HepG2 (cell line): ENCODE results near the gene ALKBH4. TPM values are rescaled to one million over a fixed set of nuclear protein-coding genes. Genes with fewer than 3 reads are reported as not detected.

ENCODE experiments used
- ATAC-seq: fragments of 200-7000 bp; cut with Tn5 transposase; 3 replicates; pipeline ENCODE4 v1.9.1; 2020; ENCODE audit warnings: mild to moderate bottlenecking, moderate library complexity
- BruUV-seq: library from RNA; stranded (reverse); fragments of 400-500 nt; replicated peaks from 2 replicates; lab custom pipeline; 2021; lab: Mats Ljungman, UMichigan
- CTCF ChIA-PET: fragments of 300-600 bp; formaldehyde crosslinking; extraction: SDS; loops from one replicate; lab custom pipeline; 2021; ENCODE audit warnings: low total read pairs, inconsistent platforms, low intra/inter-chr PET ratio; lab: Yijun Ruan, JAX
- POLR2A ChIA-PET: fragments of 350-600 bp; sonication (Branson Sonifier 250); formaldehyde crosslinking; loops from one replicate; lab custom pipeline; 2020; ENCODE audit warnings: antibody characterized with exemption, inconsistent platforms; lab: Yijun Ruan, JAX
- DNase-seq: peaks from one replicate; pipeline ENCODE4 v3.0.0-alpha.2; 2015; ENCODE audit warnings: low spot score
- FAIRE-seq: peaks from 3 replicates; lab custom pipeline; 2011; peaks lifted over from hg19 to GRCh38; lab: Jason Lieb, UNC
- H2AFZ ChIP-seq: one replicate; pipeline ENCODE4 v1.6.1; 2011; ENCODE audit warnings: low read length, inconsistent platforms
- H3K27ac ChIP-seq: fragments of 300-600 bp; 3 replicates; pipeline ENCODE4 v1.8.0; 2011; ENCODE audit warnings: mixed run types, mild to moderate bottlenecking, mixed read lengths, low read length, inconsistent platforms; ENCODE audit not compliant: insufficient read depth; ENCODE audit errors: extremely low read length
- H3K27me3 ChIP-seq, 2 experiments: fragments of 200-600 bp in 1 of 2; 2 replicates in 1 of 2; 3 replicates in 1 of 2; pipeline versions ENCODE4 v1.6.0 to v1.8.0; 2011; ENCODE audit warnings: low read length in 2 of 2, mild to moderate bottlenecking in 2 of 2, moderate library complexity in 2 of 2, inconsistent platforms in 1 of 2; ENCODE audit not compliant: insufficient read depth in 2 of 2, control insufficient read depth in 1 of 2
- H3K36me3 ChIP-seq, 2 experiments: fragments of 200-600 bp in 1 of 2; replicated peaks in 1 of 2; 2 replicates in 1 of 2; 3 replicates in 1 of 2; pipeline versions ENCODE4 v1.5.1 to v1.8.0; 2011; ENCODE audit warnings: low read length in 2 of 2, inconsistent platforms in 1 of 2; ENCODE audit not compliant: insufficient read depth in 2 of 2, control insufficient read depth in 1 of 2
- H3K4me1 ChIP-seq: 2 replicates; pipeline ENCODE4 v1.5.1; 2012; ENCODE audit warnings: low read length, inconsistent platforms; ENCODE audit not compliant: insufficient read depth
- H3K4me2 ChIP-seq: 2 replicates; pipeline ENCODE4 v1.6.0; 2011; ENCODE audit warnings: low read depth, low read length, inconsistent platforms
- H3K4me3 ChIP-seq, 3 experiments: fragments of 200-600 bp in 1 of 3; sonication (generic), shearing (Covaris generic) in 1 of 3; replicated peaks in 1 of 3; 2 replicates each; pipeline ENCODE4 v1.5.1; 2011 to 2016; ENCODE audit warnings: low read length in 3 of 3, inconsistent platforms in 2 of 3, low read depth in 2 of 3, mild to moderate bottlenecking in 2 of 3, control low read depth in 1 of 3, mixed read lengths in 1 of 3; ENCODE audit not compliant: insufficient read depth in 1 of 3
- H3K79me2 ChIP-seq: one replicate; pipeline ENCODE4 v1.6.1; 2011; ENCODE audit warnings: low read length, inconsistent platforms; ENCODE audit not compliant: insufficient read depth
- H3K9ac ChIP-seq: 2 replicates; pipeline ENCODE4 v1.6.0; 2011; ENCODE audit warnings: mild to moderate bottlenecking, low read depth, low read length, inconsistent platforms; ENCODE audit not compliant: insufficient read depth
- H3K9me3 ChIP-seq: 2 replicates; pipeline ENCODE4 v1.5.1; 2012; ENCODE audit warnings: mild to moderate bottlenecking, low read length
- H4K20me1 ChIP-seq: 2 replicates; pipeline ENCODE4 v1.6.0; 2011; ENCODE audit warnings: inconsistent platforms, mild to moderate bottlenecking, low read length, moderate library complexity; ENCODE audit not compliant: insufficient read depth
- AGO2 ChIP-seq: fragments of 200-400 bp; formaldehyde crosslinking; optimal IDR thresholded peaks from 2 replicates; pipeline ENCODE3; 2017; ENCODE audit warnings: mild to moderate bottlenecking, low read depth, low read length, moderate library complexity
- CENPBD1 ChIP-seq: sonication (generic); formaldehyde crosslinking; IDR thresholded peaks from 2 replicates; pipeline ENCODE4 v1.8.0; 2022; ENCODE audit warnings: missing genetic modification reagents, low read depth, mild to moderate bottlenecking, borderline replicate concordance
- KLF9 ChIP-seq: IDR thresholded peaks from 2 replicates; pipeline ENCODE4 v1.6.1; 2016; ENCODE audit warnings: low read depth
- ZNF235 ChIP-seq: sonication (generic); formaldehyde crosslinking; IDR thresholded peaks from 2 replicates; pipeline ENCODE4 v1.8.1; 2023; ENCODE audit warnings: mild to moderate bottlenecking, missing genetic modification reagents, borderline replicate concordance
- ZNF280D ChIP-seq: sonication (generic); formaldehyde crosslinking; IDR thresholded peaks from 2 replicates; pipeline ENCODE4 v1.5.1; 2020; ENCODE audit warnings: mild to moderate bottlenecking, missing genetic modification reagents
- ZNF362 ChIP-seq: sonication (generic); formaldehyde crosslinking; IDR thresholded peaks from 2 replicates; pipeline ENCODE4 v1.4.0; 2020; ENCODE audit warnings: missing genetic modification reagents, mild to moderate bottlenecking, borderline replicate concordance
- WGBS: methylation state at CpG from one replicate; pipeline ENCODE4 v1.1.6; 2017; ENCODE audit warnings: low lambda C conversion rate; 5-methylcytosine and 5-hydroxymethylcytosine counted together
- in situ Hi-C: cut with HindIII; loops from 2 replicates; pipeline ENCODE4 v1.10.0; 2017; ENCODE audit warnings: low pct_unique_long_range_greater_than_20kb; ENCODE audit not compliant: extremely low pct_ligation_motif_present
- intact Hi-C: fragments of 100-400 bp; cut with micrococcal nuclease; formaldehyde crosslinking; loops from one replicate; pipeline ENCODE4 v1.10.0; 2022; ENCODE audit not compliant: unreplicated experiment
- polyA plus RNA-seq, 8 experiments: library from polyadenylated mRNA; depleted of rRNA in 3 of 8; stranded (reverse) in 7 of 8; unstranded in 1 of 8; fragments of >200 nt; fragmentation: Illumina TruSeq in 4 of 8; extraction: Trizol in 4 of 8; gene quantifications; 2 replicates each; pipeline versions ENCODE4 v1.2.1 to v1.2.3, GENCODE V29; 2011 to 2016; ENCODE audit warnings: low read depth in 4 of 8, missing spikeins in 1 of 8, mixed read lengths in 1 of 8; ENCODE audit not compliant: insufficient read depth in 1 of 8
- total RNA-seq, 5 experiments: library from RNA; depleted of rRNA; stranded (reverse); fragments of >200 nt; fragmentation: Illumina TruSeq; extraction: Trizol; gene quantifications; 2 replicates each; pipeline ENCODE4 v1.2.3, GENCODE V29; 2016; ENCODE audit warnings: low read depth in 1 of 5

ALKBH4 gene
- total and polyA plus RNA-seq, 2 of the 13 experiments (the other 11 are each of a cell fraction or from before 2014, with no cell fraction given): 2.6 to 8.8 TPM

GRCh38 chr7:102459221-102459844 lies 5.3 kb downstream of the ALKBH4 start:
- no peak for TF ChIP-seq CENPBD1 (CRISPR knock-in tag)
- no peak for TF ChIP-seq ZNF362 (CRISPR knock-in tag)
- no peak for TF ChIP-seq ZNF235 (CRISPR knock-in tag)
- TF ChIP-seq ZNF280D: no peak
- no peak for TF ChIP-seq KLF9
- TF ChIP-seq AGO2: peak; percentile 22

More at GRCh38 chr7:102459221-102459844, 5.3 kb downstream of the ALKBH4 start:
- H3K9ac ChIP-seq: no peak overlapping the region
- no peak overlapping the region for H3K4me2 ChIP-seq
- H4K20me1 ChIP-seq: no peaks in the 10 kb centered on the region
- intact Hi-C loops: no loop called here
- in situ Hi-C loops: no loop called here
- H3K4me3 ChIP-seq: no peak overlapping the region
- no peak for ATAC-seq
- CTCF ChIA-PET: no interaction called here
- H3K9me3 ChIP-seq: no peaks in the 10 kb centered on the region
- WGBS: 99% methylated on average over 17 of the region's 24 CpGs
- H3K27me3 ChIP-seq: peaks cover 0 to 2% of the 10 kb centered on the region in 2 experiments; a peak in 2 of 5 replicates
- H3K79me2 ChIP-seq: peaks cover 11% of the 10 kb centered on the region
- H3K4me1 ChIP-seq: peaks cover 16% of the 10 kb centered on the region
- no peak overlapping the region for H2AFZ ChIP-seq
- no peak for DNase-seq
- H3K36me3 ChIP-seq: peaks cover 9 to 12% of the 10 kb centered on the region in 2 experiments; a peak in 3 of 5 replicates
- no peak overlapping the region for H3K27ac ChIP-seq
- FAIRE-seq: no peak
- no TSS peak for BruUV-seq
- POLR2A ChIA-PET: no interaction called here
